Germinal center (tissue), 1 donor: Measurements from ENCODE around the gene CLDN24.

ENCODE experiments used
- DNase-seq: peaks from one replicate; pipeline ENCODE4 v3.0.0; 2012; ENCODE audit warnings: mixed read lengths, low spot score

CLDN24 gene

DNA sequence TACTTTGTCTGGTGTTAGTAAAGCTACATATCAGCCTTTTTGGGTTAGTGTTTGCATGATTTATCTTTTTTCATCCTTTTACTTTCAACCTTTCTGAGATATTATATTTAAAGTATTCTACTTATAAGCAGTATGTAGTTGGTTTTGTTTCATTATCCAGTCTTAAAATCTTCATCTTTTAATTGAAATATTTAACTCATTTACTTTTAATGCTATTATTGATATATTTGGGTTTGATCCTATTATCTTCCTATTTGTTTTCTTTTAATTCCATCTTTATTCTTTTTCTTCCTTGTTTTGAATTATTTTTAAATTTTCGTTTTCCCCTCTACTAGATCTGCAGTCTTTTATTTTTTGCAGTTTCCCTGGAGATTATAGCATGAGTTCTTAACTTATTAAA is 46.1 kb downstream of the CLDN24 start:
- DNase-seq = no peak

DNA sequence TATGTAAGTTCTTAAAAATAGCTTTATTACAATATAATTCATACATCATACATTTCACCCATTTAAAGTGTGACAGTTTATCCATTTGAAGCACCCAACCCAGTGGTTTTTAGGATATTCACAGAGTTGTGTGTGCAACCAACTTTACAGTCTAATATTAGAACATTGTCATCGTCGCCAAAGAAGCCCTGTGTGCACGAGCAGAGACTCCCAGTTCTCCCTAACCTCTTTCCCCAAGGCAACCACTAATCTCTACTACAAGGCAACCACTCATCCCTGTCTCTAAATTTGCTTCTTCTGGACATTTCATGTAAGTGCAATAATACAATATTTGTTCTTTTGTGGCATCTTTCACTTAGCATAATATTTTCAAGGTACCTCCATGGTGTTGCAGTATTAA is 49.8 kb downstream of the CLDN24 start:
- no peak for DNase-seq
